ENCODE data around the gene AP1S1. TPM values are rescaled to one million over a fixed set of nuclear protein-coding genes. Genes with fewer than 3 reads are reported as not detected.

AP1S1 gene
- polyA plus RNA-seq, 1 donor (not counting 4 experiments of a cell fraction or from before 2014, with no cell fraction given): 279 TPM

DNA sequence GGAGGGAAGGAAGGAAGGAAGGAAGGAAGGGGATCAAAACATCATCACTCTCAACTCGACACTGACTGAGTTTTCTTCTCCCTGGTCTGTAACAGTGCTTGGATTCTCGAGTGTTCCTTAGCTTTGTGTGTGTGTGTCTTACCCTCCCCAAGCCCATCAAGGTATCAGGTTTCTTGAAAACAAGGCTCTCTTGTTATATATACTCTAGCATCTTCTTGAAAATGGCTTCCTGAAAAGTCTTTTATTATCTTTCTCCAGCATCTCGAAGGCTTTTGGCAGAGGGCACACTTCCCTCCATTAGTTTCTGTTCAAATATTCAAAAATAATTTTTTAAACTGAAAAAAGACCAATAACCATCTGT is 14.0 kb upstream of the AP1S1 start:
- no peak for FAIRE-seq

DNA sequence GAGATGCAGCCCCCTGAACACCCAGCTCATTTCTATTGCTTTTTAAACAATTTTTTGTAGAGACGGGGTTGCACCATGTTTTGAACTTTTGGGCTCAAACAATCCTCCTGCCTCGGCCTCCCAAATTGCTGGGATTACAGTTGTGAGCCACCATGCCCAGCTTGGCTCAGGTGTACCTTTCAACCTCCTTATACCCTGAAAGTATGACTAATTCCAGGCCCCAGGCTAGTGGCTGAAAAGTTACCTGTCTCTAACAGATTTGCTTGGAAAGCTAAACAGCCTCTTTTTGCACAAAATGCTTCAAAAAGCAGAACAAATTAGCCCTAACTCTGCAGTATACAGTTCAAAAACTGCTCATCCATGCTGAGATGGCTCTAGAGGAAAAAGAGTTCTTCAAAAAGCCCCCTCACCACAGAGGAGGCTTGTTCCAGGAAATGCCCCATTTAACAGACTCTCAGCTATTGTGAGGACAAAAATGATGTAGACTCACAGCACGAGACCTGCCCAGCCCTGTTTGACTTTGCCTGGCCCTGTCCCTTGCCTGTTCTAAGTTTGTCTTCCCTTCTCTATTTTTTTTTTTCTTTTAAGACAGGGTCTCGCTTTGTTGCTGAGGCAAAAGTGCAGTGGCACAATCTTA is 13.4 kb upstream of the AP1S1 start:
- dilution Hi-C loops (cut with MboI; ENCODE audit: extremely low pct_ligation_motif_present, low sequenced_read_pairs): no loop called here
- H3K27me3 ChIP-seq (ENCODE audit: control insufficient read depth, extremely low read depth, insufficient read depth, low read length): no peaks in the 10 kb centered on the region

More for the DNA sequence above, 14.0 kb upstream of the AP1S1 start:
- H2AFZ ChIP-seq (ENCODE audit: control insufficient read depth, low read length): no peak overlapping the region
- peak overlapping the region; percentile 63 for H3K9ac ChIP-seq (ENCODE audit: control insufficient read depth, extremely low read depth, insufficient read depth, low read length)
- peak overlapping the region; percentile 93 for H3K27ac ChIP-seq (ENCODE audit: control insufficient read depth, insufficient read depth, low read length)
- H3K4me1 ChIP-seq (ENCODE audit: control insufficient read depth, extremely low read depth, insufficient read depth, low read length): peaks cover 40% of the 10 kb centered on the region
- H3K79me2 ChIP-seq (ENCODE audit: control insufficient read depth, insufficient read depth, low read length): no peaks in the 10 kb centered on the region
- no peak overlapping the region for H3K4me2 ChIP-seq (ENCODE audit: control insufficient read depth, extremely low read depth, insufficient read depth, low read depth, low read length)
- H3K36me3 ChIP-seq (ENCODE audit: control insufficient read depth in 2 of 2, extremely low read depth in 1 of 2, insufficient read depth in 2 of 2, low read length in 2 of 2): peaks cover 12 to 16% of the 10 kb centered on the region in 2 experiments
- no peaks in the 10 kb centered on the region for H3K9me3 ChIP-seq (ENCODE audit: control insufficient read depth, low read depth, low read length)
- no peaks in the 10 kb centered on the region for H3K27me3 ChIP-seq (ENCODE audit: control insufficient read depth, extremely low read depth, insufficient read depth, low read length)
- DNase-seq (ENCODE audit: low read depth, low spot score): no peak
- no peaks in the 10 kb centered on the region for H3K9me1 ChIP-seq (ENCODE audit: control insufficient read depth, extremely low read depth, insufficient read depth, low read length)
- no peaks in the 10 kb centered on the region for H4K20me1 ChIP-seq (ENCODE audit: control insufficient read depth, extremely low read depth, insufficient read depth, low read length)
- no peak for TF ChIP-seq EZH2 (IDR thresholded peaks at IDR 0.05; ENCODE audit: low read length)
- TF ChIP-seq, protein P1, sequence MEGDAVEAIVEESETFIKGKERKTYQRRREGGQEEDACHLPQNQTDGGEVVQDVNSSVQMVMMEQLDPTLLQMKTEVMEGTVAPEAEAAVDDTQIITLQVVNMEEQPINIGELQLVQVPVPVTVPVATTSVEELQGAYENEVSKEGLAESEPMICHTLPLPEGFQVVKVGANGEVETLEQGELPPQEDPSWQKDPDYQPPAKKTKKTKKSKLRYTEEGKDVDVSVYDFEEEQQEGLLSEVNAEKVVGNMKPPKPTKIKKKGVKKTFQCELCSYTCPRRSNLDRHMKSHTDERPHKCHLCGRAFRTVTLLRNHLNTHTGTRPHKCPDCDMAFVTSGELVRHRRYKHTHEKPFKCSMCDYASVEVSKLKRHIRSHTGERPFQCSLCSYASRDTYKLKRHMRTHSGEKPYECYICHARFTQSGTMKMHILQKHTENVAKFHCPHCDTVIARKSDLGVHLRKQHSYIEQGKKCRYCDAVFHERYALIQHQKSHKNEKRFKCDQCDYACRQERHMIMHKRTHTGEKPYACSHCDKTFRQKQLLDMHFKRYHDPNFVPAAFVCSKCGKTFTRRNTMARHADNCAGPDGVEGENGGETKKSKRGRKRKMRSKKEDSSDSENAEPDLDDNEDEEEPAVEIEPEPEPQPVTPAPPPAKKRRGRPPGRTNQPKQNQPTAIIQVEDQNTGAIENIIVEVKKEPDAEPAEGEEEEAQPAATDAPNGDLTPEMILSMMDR (optimal IDR thresholded peaks at IDR 0.05 in 1 of 3, IDR thresholded peaks at IDR 0.05 in 1 of 3, conservative IDR thresholded peaks at IDR 0.05 in 1 of 3; ENCODE audit: extremely low read depth in 1 of 3, insufficient read depth in 2 of 3, low read length in 3 of 3): no peak
- dilution Hi-C loops (cut with MboI; ENCODE audit: extremely low pct_ligation_motif_present, low sequenced_read_pairs): no loop called here
- no peak overlapping the region for H3K4me3 ChIP-seq (ENCODE audit: control insufficient read depth in 2 of 3, extremely low read depth in 1 of 3, insufficient read depth in 2 of 3, low read depth in 1 of 3, low read length in 3 of 3)

More for the DNA sequence above, 13.4 kb upstream of the AP1S1 start:
- no peak for TF ChIP-seq EZH2 (IDR thresholded peaks at IDR 0.05; ENCODE audit: low read length)
- TF ChIP-seq, protein P1 (optimal IDR thresholded peaks at IDR 0.05 in 1 of 3, IDR thresholded peaks at IDR 0.05 in 1 of 3, conservative IDR thresholded peaks at IDR 0.05 in 1 of 3; ENCODE audit: extremely low read depth in 1 of 3, insufficient read depth in 2 of 3, low read length in 3 of 3): no peak
- Histone ChIP-seq H3K4me2 (ENCODE audit: control insufficient read depth, extremely low read depth, insufficient read depth, low read depth, low read length) (peak overlapping the region; percentile 87), H3K36me3 (ENCODE audit: control insufficient read depth in 2 of 2, extremely low read depth in 1 of 2, insufficient read depth in 2 of 2, low read length in 2 of 2) (peaks cover 7 to 12% of the 10 kb centered on the region in 2 experiments), H4K20me1 (ENCODE audit: control insufficient read depth, extremely low read depth, insufficient read depth, low read length) (no peaks in the 10 kb centered on the region), H3K9ac (ENCODE audit: control insufficient read depth, extremely low read depth, insufficient read depth, low read length) (peak overlapping the region; percentile 63), H3K9me3 (ENCODE audit: control insufficient read depth, low read depth, low read length) (no peaks in the 10 kb centered on the region), H3K4me1 (ENCODE audit: control insufficient read depth, extremely low read depth, insufficient read depth, low read length) (peaks cover 38% of the 10 kb centered on the region), H3K79me2 (ENCODE audit: control insufficient read depth, insufficient read depth, low read length) (no peaks in the 10 kb centered on the region), H3K9me1 (ENCODE audit: control insufficient read depth, extremely low read depth, insufficient read depth, low read length) (no peaks in the 10 kb centered on the region), H3K4me3 (ENCODE audit: control insufficient read depth in 2 of 3, extremely low read depth in 1 of 3, insufficient read depth in 2 of 3, low read depth in 1 of 3, low read length in 3 of 3) (peak overlapping the region in 1 of 3 experiments; percentile 43), H3K27ac (ENCODE audit: control insufficient read depth, insufficient read depth, low read length) (peak overlapping the region; percentile 93), H2AFZ (ENCODE audit: control insufficient read depth, low read length) (peak overlapping the region; percentile 56)
- DNase-seq (ENCODE audit: low read depth, low spot score) (no peak), FAIRE-seq (no peak)

All from keratinocyte (primary cell).